OCI-LY3 (cell line): ENCODE measurements around the gene FBXO42.

ENCODE experiments used
- H2AFZ ChIP-seq: fragments of 200-600, 300-600 bp; shearing (Covaris generic); 2 replicates; pipeline ENCODE4 v1.6.0; 2014; ENCODE audit warnings: antibody characterized with exemption, low read depth, low read length
- H3K27ac ChIP-seq: fragments of 200-600, 300-600 bp; sonication (generic); 2 replicates; pipeline ENCODE4 v1.5.1; 2014; ENCODE audit warnings: mild to moderate bottlenecking, low read length, moderate library complexity, mixed read lengths
- H3K27me3 ChIP-seq: fragments of 200-600, 300-600 bp; sonication (generic); 2 replicates; pipeline ENCODE4 v1.6.1; 2014; ENCODE audit warnings: low read depth, low read length, mixed read lengths
- H3K36me3 ChIP-seq: fragments of 200-600, 300-600 bp; sonication (generic); replicated peaks from 2 replicates; pipeline ENCODE3; 2014; ENCODE audit warnings: low read depth, low read length, mixed read lengths
- H3K4me1 ChIP-seq: fragments of 300-600, 200-600 bp; sonication (generic); 2 replicates; pipeline ENCODE4 v1.6.1; 2014; ENCODE audit warnings: low read length, mixed read lengths
- H3K4me2 ChIP-seq: fragments of 200-600, 300-600 bp; sonication (generic); 2 replicates; pipeline ENCODE4 v1.6.1; 2014; ENCODE audit warnings: low read length, mixed read lengths
- H3K4me3 ChIP-seq: fragments of 300-600, 200-600 bp; sonication (generic); 2 replicates; pipeline ENCODE4 v1.5.1; 2014; ENCODE audit warnings: antibody characterized with exemption, mild to moderate bottlenecking, low read length, moderate library complexity
- H3K79me2 ChIP-seq: fragments of 300-600, 200-600 bp; shearing (Covaris generic); 2 replicates; pipeline ENCODE4 v1.6.1; 2014; ENCODE audit warnings: mild to moderate bottlenecking, low read length, mixed read lengths
- H3K9ac ChIP-seq: fragments of 300-600, 200-600 bp; shearing (Covaris generic); 2 replicates; pipeline ENCODE4 v1.6.0; 2014; ENCODE audit warnings: mild to moderate bottlenecking, low read length, moderate library complexity
- H3K9me3 ChIP-seq: fragments of 200-600, 300-600 bp; shearing (Covaris generic); 2 replicates; pipeline ENCODE4 v1.6.1; 2014; ENCODE audit warnings: low read length, mixed read lengths; ENCODE audit not compliant: insufficient read depth
- H4K20me1 ChIP-seq: fragments of 200-600, 300-600 bp; sonication (generic); 2 replicates; pipeline ENCODE4 v1.6.1; 2016; ENCODE audit warnings: low read length, mixed read lengths; ENCODE audit not compliant: insufficient read depth
- CTCF ChIP-seq: fragments of 200-600, 300-600 bp; sonication (generic); IDR thresholded peaks from 2 replicates; pipeline ENCODE4 v1.5.1; 2014; ENCODE audit warnings: antibody characterized with exemption, low read length, low read depth
- EZH2phosphoT487 ChIP-seq: fragments of 200-600 bp; shearing (Covaris generic); IDR thresholded peaks from 2 replicates; pipeline ENCODE4 v1.6.1; 2018; ENCODE audit warnings: antibody characterized with exemption, mixed run types, low read depth

The FBXO42 gene

GRCh38 chr1:16198444-16199156, 153.7 kb downstream of the FBXO42 start:
- Histone ChIP-seq H4K20me1 (no peaks in the 10 kb centered on the region), H3K9ac (no peak overlapping the region), H3K79me2 (no peaks in the 10 kb centered on the region), H3K27me3 (no peaks in the 10 kb centered on the region), H3K9me3 (no peaks in the 10 kb centered on the region), H3K4me3 (no peak overlapping the region), H3K4me2 (no peak overlapping the region), H3K27ac (no peak overlapping the region), H3K36me3 (no peaks in the 10 kb centered on the region), H3K4me1 (no peaks in the 10 kb centered on the region), H2AFZ (no peak overlapping the region)
- TF ChIP-seq EZH2phosphoT487 (no peak), CTCF (no peak)

- Histone ChIP-seq H3K79me2 (no peaks in the 10 kb centered on the region), H3K27me3 (no peaks in the 10 kb centered on the region), H3K9me3 (no peaks in the 10 kb centered on the region), H3K9ac (no peak overlapping the region), H3K36me3 (no peaks in the 10 kb centered on the region), H4K20me1 (no peaks in the 10 kb centered on the region), H3K4me2 (no peak overlapping the region), H3K4me1 (no peaks in the 10 kb centered on the region), H3K4me3 (no peak overlapping the region), H3K27ac (no peak overlapping the region), H2AFZ (no peak overlapping the region)
- no peak for TF ChIP-seq CTCF
Measured at GRCh38 chr1:16196874-16197273, 155.4 kb downstream of the FBXO42 start.
